ENCODE results near the gene SMAD5. TPM values are rescaled to one million over a fixed set of nuclear protein-coding genes. Genes with fewer than 3 reads are reported as not detected.

Gene SMAD5
- total and polyA plus RNA-seq, 2 of the 4 experiments (the other 2 are of a cell fraction) = 37.4 to 101 TPM

DNA sequence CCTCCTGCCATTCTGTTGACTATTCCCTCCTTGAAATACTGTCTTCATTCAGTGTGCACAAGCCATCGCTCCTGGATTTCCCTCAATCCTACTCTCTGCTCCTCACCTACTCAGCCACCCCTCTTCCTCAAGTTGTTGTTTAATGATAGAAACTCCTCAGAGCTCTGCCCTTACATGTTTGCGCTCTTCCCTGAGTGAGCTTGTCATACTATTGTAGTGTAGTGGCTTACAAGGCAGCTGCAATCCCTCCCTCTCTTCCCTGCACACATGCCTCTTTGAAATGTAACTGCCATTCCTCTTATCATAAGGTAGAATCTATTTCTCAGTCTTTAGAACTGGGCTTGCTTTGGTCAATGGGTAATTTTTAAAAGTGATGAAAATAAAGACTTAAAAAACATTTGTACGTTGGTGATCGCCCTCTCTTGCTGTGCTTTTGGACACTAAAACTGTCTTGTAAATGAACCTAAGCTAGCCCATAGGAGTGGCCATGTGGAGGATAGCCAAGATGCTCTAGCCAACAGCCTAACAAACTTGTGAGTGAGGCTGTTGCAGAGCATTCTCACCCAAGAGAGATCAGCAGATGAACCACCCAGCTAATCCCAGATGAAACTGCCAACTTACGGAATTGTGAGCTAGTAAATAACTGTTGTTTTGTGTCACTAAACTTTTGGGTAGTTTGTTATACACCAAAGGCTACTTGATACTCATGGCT is 18.1 kb upstream of the SMAD5 start:
- no CpG with 5 or more reads among the region's 5 CpGs for WGBS, 2 experiments (ENCODE audit: extremely low coverage in 2 of 2, insufficient read length in 1 of 2)
- CTCF ChIA-PET = interaction anchor here (0.6 kb wide), 1 partner anchor 14 kb away, joined by 3 read pairs; no protein-coding TSS in a partner anchor
- TF ChIP-seq, protein P1, sequence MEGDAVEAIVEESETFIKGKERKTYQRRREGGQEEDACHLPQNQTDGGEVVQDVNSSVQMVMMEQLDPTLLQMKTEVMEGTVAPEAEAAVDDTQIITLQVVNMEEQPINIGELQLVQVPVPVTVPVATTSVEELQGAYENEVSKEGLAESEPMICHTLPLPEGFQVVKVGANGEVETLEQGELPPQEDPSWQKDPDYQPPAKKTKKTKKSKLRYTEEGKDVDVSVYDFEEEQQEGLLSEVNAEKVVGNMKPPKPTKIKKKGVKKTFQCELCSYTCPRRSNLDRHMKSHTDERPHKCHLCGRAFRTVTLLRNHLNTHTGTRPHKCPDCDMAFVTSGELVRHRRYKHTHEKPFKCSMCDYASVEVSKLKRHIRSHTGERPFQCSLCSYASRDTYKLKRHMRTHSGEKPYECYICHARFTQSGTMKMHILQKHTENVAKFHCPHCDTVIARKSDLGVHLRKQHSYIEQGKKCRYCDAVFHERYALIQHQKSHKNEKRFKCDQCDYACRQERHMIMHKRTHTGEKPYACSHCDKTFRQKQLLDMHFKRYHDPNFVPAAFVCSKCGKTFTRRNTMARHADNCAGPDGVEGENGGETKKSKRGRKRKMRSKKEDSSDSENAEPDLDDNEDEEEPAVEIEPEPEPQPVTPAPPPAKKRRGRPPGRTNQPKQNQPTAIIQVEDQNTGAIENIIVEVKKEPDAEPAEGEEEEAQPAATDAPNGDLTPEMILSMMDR (conservative IDR thresholded peaks at IDR 0.05; ENCODE audit: low read depth, low read length) = no peak
- no peak for TF ChIP-seq FOS (IDR thresholded peaks at IDR 0.05; ENCODE audit: low read depth, low read length)
- no peak for TF ChIP-seq RFX5 (IDR thresholded peaks at IDR 0.05; ENCODE audit: low read depth, low read length)
- TF ChIP-seq, protein P2, sequence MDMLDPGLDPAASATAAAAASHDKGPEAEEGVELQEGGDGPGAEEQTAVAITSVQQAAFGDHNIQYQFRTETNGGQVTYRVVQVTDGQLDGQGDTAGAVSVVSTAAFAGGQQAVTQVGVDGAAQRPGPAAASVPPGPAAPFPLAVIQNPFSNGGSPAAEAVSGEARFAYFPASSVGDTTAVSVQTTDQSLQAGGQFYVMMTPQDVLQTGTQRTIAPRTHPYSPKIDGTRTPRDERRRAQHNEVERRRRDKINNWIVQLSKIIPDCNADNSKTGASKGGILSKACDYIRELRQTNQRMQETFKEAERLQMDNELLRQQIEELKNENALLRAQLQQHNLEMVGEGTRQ (IDR thresholded peaks at IDR 0.05; ENCODE audit: low read depth, low read length) = no peak
- TF ChIP-seq NFE2L2 (IDR thresholded peaks at IDR 0.05; ENCODE audit: low read depth, low read length) = no peak
- TF ChIP-seq BHLHE40 (IDR thresholded peaks at IDR 0.05; ENCODE audit: low read depth, low read length) = no peak
- no peak for TF ChIP-seq MAZ (IDR thresholded peaks at IDR 0.05; ENCODE audit: borderline replicate concordance, low read depth, low read length)
- TF ChIP-seq, protein P3, sequence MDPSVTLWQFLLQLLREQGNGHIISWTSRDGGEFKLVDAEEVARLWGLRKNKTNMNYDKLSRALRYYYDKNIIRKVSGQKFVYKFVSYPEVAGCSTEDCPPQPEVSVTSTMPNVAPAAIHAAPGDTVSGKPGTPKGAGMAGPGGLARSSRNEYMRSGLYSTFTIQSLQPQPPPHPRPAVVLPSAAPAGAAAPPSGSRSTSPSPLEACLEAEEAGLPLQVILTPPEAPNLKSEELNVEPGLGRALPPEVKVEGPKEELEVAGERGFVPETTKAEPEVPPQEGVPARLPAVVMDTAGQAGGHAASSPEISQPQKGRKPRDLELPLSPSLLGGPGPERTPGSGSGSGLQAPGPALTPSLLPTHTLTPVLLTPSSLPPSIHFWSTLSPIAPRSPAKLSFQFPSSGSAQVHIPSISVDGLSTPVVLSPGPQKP (IDR thresholded peaks at IDR 0.05; ENCODE audit: borderline replicate concordance, low read depth, low read length) = no peak
- TF ChIP-seq CHD1 (IDR thresholded peaks at IDR 0.05; ENCODE audit: low read depth, low read length) = no peak
- TF ChIP-seq POLR2A (IDR thresholded peaks at IDR 0.05; ENCODE audit: low read depth, low read length) = no peak
- TF ChIP-seq RCOR1 (IDR thresholded peaks at IDR 0.05; ENCODE audit: insufficient replicate concordance, low read length) = no peak
- no peak for TF ChIP-seq MAFK (IDR thresholded peaks at IDR 0.05; ENCODE audit: low read depth, low read length)
- no peak for TF ChIP-seq CEBPB (IDR thresholded peaks at IDR 0.05; ENCODE audit: low read depth, low read length)
- no peak for TF ChIP-seq SMC3 (IDR thresholded peaks at IDR 0.05; ENCODE audit: low read depth, low read length)
- no peak for TF ChIP-seq RAD21 (IDR thresholded peaks at IDR 0.05; ENCODE audit: low read length)
- no peak for TF ChIP-seq MXI1 (IDR thresholded peaks at IDR 0.05; ENCODE audit: borderline replicate concordance, low read depth, low read length)
- no peak overlapping the region for H3K4ac ChIP-seq (ENCODE audit: low read depth, low read length)
- no peak overlapping the region for H4K5ac ChIP-seq (ENCODE audit: low read depth, low read length)
- no peaks in the 10 kb centered on the region for H3K9me3 ChIP-seq (ENCODE audit: control insufficient read depth, insufficient read depth, low read length)
- dilution Hi-C loops (cut with HindIII; ENCODE audit: low sequenced_read_pairs, unreplicated experiment) (no loop called here), in situ Hi-C loops (cut with MboI; ENCODE audit: low sequenced_read_pairs) (loop anchor here (25.0 kb wide), 1 partner anchor 452 kb away; no protein-coding TSS in a partner anchor), intact Hi-C loops (cut with micrococcal nuclease) (no loop called here)
- no peak overlapping the region for H3K4me2 ChIP-seq (ENCODE audit: low read depth, low read length)
- no peak overlapping the region for H4K91ac ChIP-seq (ENCODE audit: insufficient read depth, low read depth, low read length)
- DNase-seq (no peak), ATAC-seq (ENCODE audit: low read depth) (no peak)
- H2AFZ ChIP-seq (replicated peaks; ENCODE audit: low read length, poor library complexity) = no peak overlapping the region
- H2AK5ac ChIP-seq (ENCODE audit: low read depth, low read length) = no peak overlapping the region
- no TSS peak for BruUV-seq (replicated peaks)
- no peak overlapping the region for H2AK9ac ChIP-seq (replicated peaks; ENCODE audit: low read depth, low read length, poor library complexity)
- H2BK5ac ChIP-seq (ENCODE audit: low read depth, low read length, poor library complexity, severe bottlenecking) = no peak overlapping the region
- no peak overlapping the region for H2BK15ac ChIP-seq (ENCODE audit: low read depth, low read length)
- POLR2A ChIA-PET (ENCODE audit: unreplicated experiment) = no interaction called here
- H3K79me1 ChIP-seq (ENCODE audit: low read depth in 1 of 2, low read length in 2 of 2) = no peaks in the 10 kb centered on the region
- no peak overlapping the region for H3K23ac ChIP-seq (ENCODE audit: low read depth, low read length)
- no peak overlapping the region for H3K56ac ChIP-seq (ENCODE audit: extremely low read depth, insufficient read depth, low read length)
- no peak overlapping the region for H2BK20ac ChIP-seq (ENCODE audit: low read depth, low read length)
- no peaks in the 10 kb centered on the region for H4K20me1 ChIP-seq (ENCODE audit: insufficient read depth, low read length)
- H3K18ac ChIP-seq (ENCODE audit: low read depth, low read length) = no peak overlapping the region
- no peaks in the 10 kb centered on the region for H3K9me1 ChIP-seq (ENCODE audit: insufficient read depth, low read length)
- no peak overlapping the region for H3K9ac ChIP-seq (ENCODE audit: low read depth, low read length)
- H4K8ac ChIP-seq (ENCODE audit: low read depth in 2 of 2, low read length in 2 of 2) = no peak overlapping the region
- no peaks in the 10 kb centered on the region for H3K4me1 ChIP-seq (ENCODE audit: control insufficient read depth, insufficient read depth, low read length)
- no peak overlapping the region for H2BK120ac ChIP-seq (ENCODE audit: low read depth, low read length)
- no peaks in the 10 kb centered on the region for H3K36me3 ChIP-seq (ENCODE audit: control insufficient read depth, insufficient read depth, low read length)
- peaks cover 44% of the 10 kb centered on the region for H3K27me3 ChIP-seq (ENCODE audit: control insufficient read depth, insufficient read depth, low read length)
- H3K4me3 ChIP-seq (ENCODE audit: insufficient read depth, low read depth, low read length) = no peak overlapping the region
- H3K27ac ChIP-seq (ENCODE audit: insufficient read depth, low read length) = no peak overlapping the region
- H3K14ac ChIP-seq (replicated peaks; ENCODE audit: low read depth, low read length) = no peak overlapping the region
